ENCODE data around the gene CUX1. TPM values are rescaled to one million over a fixed set of nuclear protein-coding genes. Genes with fewer than 3 reads are reported as not detected.

CUX1 gene
- total and polyA plus RNA-seq, 2 of the 13 experiments (the other 11 are each of a cell fraction or from before 2014, with no cell fraction given) = 13.7 to 14.9 TPM

DNA sequence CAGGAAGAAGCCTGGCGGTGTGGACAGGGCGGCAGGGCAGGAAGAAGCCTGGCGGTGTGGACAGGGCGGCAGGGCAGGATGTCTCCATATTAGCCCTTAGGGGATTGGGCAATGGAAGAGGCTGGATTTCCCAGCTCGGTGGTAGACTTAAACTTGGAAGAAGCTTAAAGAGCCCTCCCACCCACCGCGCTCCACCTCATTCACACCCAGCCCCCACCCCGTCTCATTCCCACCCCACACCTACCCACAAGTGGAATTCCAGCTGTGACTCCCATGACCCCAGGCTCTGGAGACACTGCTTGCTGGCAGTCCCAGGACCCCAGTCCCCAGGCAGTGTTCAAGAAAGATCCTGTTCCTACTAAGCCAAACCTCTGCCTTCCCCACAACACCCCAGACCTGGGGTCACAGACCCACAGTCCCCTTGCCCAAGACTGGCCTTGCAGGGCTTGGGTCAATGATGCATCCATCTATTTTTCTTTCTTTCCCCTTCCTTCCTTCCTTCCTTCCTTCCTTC, 504.8 kb downstream of the CUX1 start:
- peaks cover 0 to 9% of the 10 kb centered on the region in 2 experiments; a peak in 3 of 5 replicates for H3K27me3 ChIP-seq (ENCODE audit: control insufficient read depth in 1 of 2, insufficient read depth in 2 of 2, low read length in 2 of 2)
- ChIA-PET POLR2A (no interaction called here), CTCF (ENCODE audit: low intra/inter-chr PET ratio, low total read pairs) (no interaction called here)
- no peaks in the 10 kb centered on the region for H4K20me1 ChIP-seq (ENCODE audit: insufficient read depth, low read length)
- 20% methylated on average over 1 of the region's 8 CpGs for WGBS (ENCODE audit: low lambda C conversion rate)
- no peaks in the 10 kb centered on the region for H3K4me1 ChIP-seq (ENCODE audit: insufficient read depth, low read length)
- H2AFZ ChIP-seq (ENCODE audit: low read length) = no peak overlapping the region
- BruUV-seq (replicated peaks) = no TSS peak
- in situ Hi-C loops (cut with HindIII; ENCODE audit: extremely low pct_ligation_motif_present, low pct_unique_long_range_greater_than_20kb) (no loop called here), intact Hi-C loops (cut with micrococcal nuclease; ENCODE audit: unreplicated experiment) (no loop called here)
- H3K9ac ChIP-seq (ENCODE audit: insufficient read depth, low read depth, low read length) = no peak overlapping the region
- H3K4me3 ChIP-seq (replicated peaks in 1 of 3; ENCODE audit: insufficient read depth in 1 of 3, low read depth in 2 of 3, low read length in 3 of 3) = no peak overlapping the region
- TF ChIP-seq, protein P1, sequence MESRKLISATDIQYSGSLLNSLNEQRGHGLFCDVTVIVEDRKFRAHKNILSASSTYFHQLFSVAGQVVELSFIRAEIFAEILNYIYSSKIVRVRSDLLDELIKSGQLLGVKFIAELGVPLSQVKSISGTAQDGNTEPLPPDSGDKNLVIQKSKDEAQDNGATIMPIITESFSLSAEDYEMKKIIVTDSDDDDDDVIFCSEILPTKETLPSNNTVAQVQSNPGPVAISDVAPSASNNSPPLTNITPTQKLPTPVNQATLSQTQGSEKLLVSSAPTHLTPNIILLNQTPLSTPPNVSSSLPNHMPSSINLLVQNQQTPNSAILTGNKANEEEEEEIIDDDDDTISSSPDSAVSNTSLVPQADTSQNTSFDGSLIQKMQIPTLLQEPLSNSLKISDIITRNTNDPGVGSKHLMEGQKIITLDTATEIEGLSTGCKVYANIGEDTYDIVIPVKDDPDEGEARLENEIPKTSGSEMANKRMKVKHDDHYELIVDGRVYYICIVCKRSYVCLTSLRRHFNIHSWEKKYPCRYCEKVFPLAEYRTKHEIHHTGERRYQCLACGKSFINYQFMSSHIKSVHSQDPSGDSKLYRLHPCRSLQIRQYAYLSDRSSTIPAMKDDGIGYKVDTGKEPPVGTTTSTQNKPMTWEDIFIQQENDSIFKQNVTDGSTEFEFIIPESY (CRISPR knock-in tag; IDR thresholded peaks at IDR 0.05) = 0 out of 2 replicates have a peak, but pooled peaks have one; percentile 1
- TF ChIP-seq ZFAT (CRISPR knock-in tag; conservative IDR thresholded peaks at IDR 0.05) = no peak
- no peaks in the 10 kb centered on the region for H3K36me3 ChIP-seq (replicated peaks in 1 of 2; ENCODE audit: control insufficient read depth in 1 of 2, insufficient read depth in 2 of 2, low read length in 2 of 2)
- H3K4me2 ChIP-seq (ENCODE audit: low read depth, low read length) = no peak overlapping the region
- DNase-seq (ENCODE audit: low spot score) (no peak), ATAC-seq (peak; percentile 22; the same call in 2 of the 3 replicates), FAIRE-seq (no peak)
- H3K9me3 ChIP-seq (ENCODE audit: low read length) = no peaks in the 10 kb centered on the region
- no peak overlapping the region for H3K27ac ChIP-seq (ENCODE audit: extremely low read length, insufficient read depth, low read length)
- no peaks in the 10 kb centered on the region for H3K79me2 ChIP-seq (ENCODE audit: insufficient read depth, low read length)

DNA sequence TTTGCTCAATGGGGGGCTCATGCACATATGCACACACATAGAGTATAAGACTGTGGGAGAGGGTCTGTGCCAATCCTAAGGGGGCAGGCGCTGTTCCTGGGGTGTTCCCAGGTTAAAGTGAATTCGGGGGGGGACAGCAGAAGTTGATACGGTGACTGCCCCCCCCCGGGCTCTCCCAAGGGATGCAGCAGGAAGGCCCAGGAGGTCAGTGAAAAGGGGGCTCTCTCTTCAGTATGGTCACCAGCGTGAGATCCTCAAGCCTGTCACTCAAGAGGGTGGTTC, 506.4 kb downstream of the CUX1 start:
- Histone ChIP-seq H3K36me3 (replicated peaks in 1 of 2; ENCODE audit: control insufficient read depth in 1 of 2, insufficient read depth in 2 of 2, low read length in 2 of 2) (no peaks in the 10 kb centered on the region), H3K27ac (ENCODE audit: extremely low read length, insufficient read depth, low read length) (no peak overlapping the region), H3K79me2 (ENCODE audit: insufficient read depth, low read length) (no peaks in the 10 kb centered on the region), H2AFZ (ENCODE audit: low read length) (no peak overlapping the region), H3K27me3 (ENCODE audit: control insufficient read depth in 1 of 2, insufficient read depth in 2 of 2, low read length in 2 of 2) (peaks cover 0 to 13% of the 10 kb centered on the region in 2 experiments; a peak in 3 of 5 replicates), H3K4me3 (replicated peaks in 1 of 3; ENCODE audit: insufficient read depth in 1 of 3, low read depth in 2 of 3, low read length in 3 of 3) (no peak overlapping the region), H3K9me3 (ENCODE audit: low read length) (no peaks in the 10 kb centered on the region), H4K20me1 (ENCODE audit: insufficient read depth, low read length) (no peaks in the 10 kb centered on the region), H3K4me2 (ENCODE audit: low read depth, low read length) (no peak overlapping the region), H3K4me1 (ENCODE audit: insufficient read depth, low read length) (no peaks in the 10 kb centered on the region), H3K9ac (ENCODE audit: insufficient read depth, low read depth, low read length) (no peak overlapping the region)
- WGBS (ENCODE audit: low lambda C conversion rate) = 69% methylated on average over 3 of the region's 5 CpGs
- FAIRE-seq (no peak), DNase-seq (ENCODE audit: low spot score) (no peak), ATAC-seq (no peak)
- intact Hi-C loops (cut with micrococcal nuclease; ENCODE audit: unreplicated experiment) = no loop called here
- BruUV-seq (replicated peaks) = no TSS peak
- POLR2A ChIA-PET = no interaction called here
- in situ Hi-C loops (cut with HindIII; ENCODE audit: extremely low pct_ligation_motif_present, low pct_unique_long_range_greater_than_20kb) = no loop called here
- CTCF ChIA-PET (ENCODE audit: low intra/inter-chr PET ratio, low total read pairs) = no interaction called here
- TF ChIP-seq CBX5 (CRISPR knock-in tag; IDR thresholded peaks at IDR 0.05; ENCODE audit: borderline replicate concordance) = no peak
- no peak for TF ChIP-seq HNRNPUL1 (IDR thresholded peaks at IDR 0.05; ENCODE audit: low read depth, low read length)
- no peak for TF ChIP-seq KAT7 (CRISPR knock-in tag; IDR thresholded peaks at IDR 0.05; ENCODE audit: borderline replicate concordance)
- TF ChIP-seq, protein P2, sequence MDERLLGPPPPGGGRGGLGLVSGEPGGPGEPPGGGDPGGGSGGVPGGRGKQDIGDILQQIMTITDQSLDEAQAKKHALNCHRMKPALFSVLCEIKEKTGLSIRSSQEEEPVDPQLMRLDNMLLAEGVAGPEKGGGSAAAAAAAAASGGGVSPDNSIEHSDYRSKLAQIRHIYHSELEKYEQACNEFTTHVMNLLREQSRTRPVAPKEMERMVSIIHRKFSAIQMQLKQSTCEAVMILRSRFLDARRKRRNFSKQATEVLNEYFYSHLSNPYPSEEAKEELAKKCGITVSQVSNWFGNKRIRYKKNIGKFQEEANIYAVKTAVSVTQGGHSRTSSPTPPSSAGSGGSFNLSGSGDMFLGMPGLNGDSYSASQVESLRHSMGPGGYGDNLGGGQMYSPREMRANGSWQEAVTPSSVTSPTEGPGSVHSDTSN (CRISPR knock-in tag; IDR thresholded peaks at IDR 0.05) = no peak
- TF ChIP-seq ZSCAN21 (CRISPR knock-in tag; IDR thresholded peaks at IDR 0.05; ENCODE audit: borderline replicate concordance) = no peak
- TF ChIP-seq, protein P3, sequence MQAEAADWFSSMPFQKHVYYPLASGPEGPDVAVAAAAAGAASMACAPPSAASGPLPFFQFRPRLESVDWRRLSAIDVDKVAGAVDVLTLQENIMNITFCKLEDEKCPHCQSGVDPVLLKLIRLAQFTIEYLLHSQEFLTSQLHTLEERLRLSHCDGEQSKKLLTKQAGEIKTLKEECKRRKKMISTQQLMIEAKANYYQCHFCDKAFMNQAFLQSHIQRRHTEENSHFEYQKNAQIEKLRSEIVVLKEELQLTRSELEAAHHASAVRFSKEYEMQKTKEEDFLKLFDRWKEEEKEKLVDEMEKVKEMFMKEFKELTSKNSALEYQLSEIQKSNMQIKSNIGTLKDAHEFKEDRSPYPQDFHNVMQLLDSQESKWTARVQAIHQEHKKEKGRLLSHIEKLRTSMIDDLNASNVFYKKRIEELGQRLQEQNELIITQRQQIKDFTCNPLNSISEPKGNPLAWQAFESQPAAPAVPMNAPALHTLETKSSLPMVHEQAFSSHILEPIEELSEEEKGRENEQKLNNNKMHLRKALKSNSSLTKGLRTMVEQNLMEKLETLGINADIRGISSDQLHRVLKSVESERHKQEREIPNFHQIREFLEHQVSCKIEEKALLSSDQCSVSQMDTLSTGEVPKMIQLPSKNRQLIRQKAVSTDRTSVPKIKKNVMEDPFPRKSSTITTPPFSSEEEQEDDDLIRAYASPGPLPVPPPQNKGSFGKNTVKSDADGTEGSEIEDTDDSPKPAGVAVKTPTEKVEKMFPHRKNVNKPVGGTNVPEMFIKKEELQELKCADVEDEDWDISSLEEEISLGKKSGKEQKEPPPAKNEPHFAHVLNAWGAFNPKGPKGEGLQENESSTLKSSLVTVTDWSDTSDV (CRISPR knock-in tag; IDR thresholded peaks at IDR 0.05) = no peak
- no peak for TF ChIP-seq AGO2 (optimal IDR thresholded peaks at IDR 0.05; ENCODE audit: low read depth, low read length)
- no peak for TF ChIP-seq HNF4G (IDR thresholded peaks at IDR 0.05; ENCODE audit: borderline replicate concordance, low read depth, low read length)
- no peak for TF ChIP-seq HNF4G (CRISPR knock-in tag; IDR thresholded peaks at IDR 0.05; ENCODE audit: borderline replicate concordance, low read depth)
- no peak for TF ChIP-seq ATAD3A (CRISPR knock-in tag; IDR thresholded peaks at IDR 0.05)
- no peak for TF ChIP-seq SETDB1 (CRISPR knock-in tag; IDR thresholded peaks at IDR 0.05; ENCODE audit: borderline replicate concordance)
- TF ChIP-seq RBFOX2 (IDR thresholded peaks at IDR 0.05; ENCODE audit: low read depth, low read length) = no peak
